ENCODE measurements around the gene SMPD3.

SMPD3 gene

GRCh38 chr16:68400083-68400923, 48.0 kb downstream of the SMPD3 start:
- Mint-ChIP-seq H3K27me3 (no peaks in the 10 kb centered on the region), H3K36me3 (no peaks in the 10 kb centered on the region), H3K9me3 (no peaks in the 10 kb centered on the region), H3K27ac (no peak overlapping the region), H3K4me3 (no peak overlapping the region), H3K4me1 (peaks cover 7% of the 10 kb centered on the region)
- DNase-seq (ENCODE audit: low spot score in 2 of 2) (no peak), ATAC-seq (ENCODE audit: low read depth) (no peak)

GRCh38 chr16:68399456-68399855, 48.9 kb downstream of the SMPD3 start:
- H3K27me3 Mint-ChIP-seq: no peaks in the 10 kb centered on the region
- no peaks in the 10 kb centered on the region for H3K9me3 Mint-ChIP-seq
- no peaks in the 10 kb centered on the region for H3K36me3 Mint-ChIP-seq
- H3K4me3 Mint-ChIP-seq: no peak overlapping the region
- peaks cover 7% of the 10 kb centered on the region for H3K4me1 Mint-ChIP-seq
- no peak overlapping the region for H3K27ac Mint-ChIP-seq
- ATAC-seq (ENCODE audit: low read depth) (no peak), DNase-seq (ENCODE audit: low spot score in 2 of 2) (no peak)

GRCh38 chr16:68397710-68398201, 50.6 kb downstream of the SMPD3 start:
- no peaks in the 10 kb centered on the region for H3K27me3 Mint-ChIP-seq

GRCh38 chr16:68396481-68396880, 51.8 kb downstream of the SMPD3 start:
- ATAC-seq (ENCODE audit: low read depth) (peak; percentile 61), DNase-seq (ENCODE audit: low spot score in 2 of 2) (peak in 1 of 2 donors; percentile 39)
- H3K27ac Mint-ChIP-seq: no peak overlapping the region
- no peaks in the 10 kb centered on the region for H3K9me3 Mint-ChIP-seq
- no peaks in the 10 kb centered on the region for H3K36me3 Mint-ChIP-seq
- no peaks in the 10 kb centered on the region for H3K27me3 Mint-ChIP-seq
- H3K4me1 Mint-ChIP-seq: peaks cover 10% of the 10 kb centered on the region
- no peak overlapping the region for H3K4me3 Mint-ChIP-seq

More at GRCh38 chr16:68397710-68398201, 50.6 kb downstream of the SMPD3 start:
- no peak overlapping the region for H3K4me3 Mint-ChIP-seq
- DNase-seq (ENCODE audit: low spot score in 2 of 2) (no peak), ATAC-seq (ENCODE audit: low read depth) (no peak)
- H3K9me3 Mint-ChIP-seq: no peaks in the 10 kb centered on the region
- no peaks in the 10 kb centered on the region for H3K36me3 Mint-ChIP-seq
- H3K4me1 Mint-ChIP-seq: peaks cover 10% of the 10 kb centered on the region
- H3K27ac Mint-ChIP-seq: no peak overlapping the region

GRCh38 chr16:68395815-68396214, 52.5 kb downstream of the SMPD3 start:
- Mint-ChIP-seq H3K9me3 (no peaks in the 10 kb centered on the region), H3K27ac (no peak overlapping the region), H3K4me1 (peaks cover 12% of the 10 kb centered on the region), H3K36me3 (no peaks in the 10 kb centered on the region), H3K4me3 (no peak overlapping the region), H3K27me3 (no peaks in the 10 kb centered on the region)
- DNase-seq (ENCODE audit: low spot score in 2 of 2): no peak
- no peak for ATAC-seq (ENCODE audit: low read depth)

GRCh38 chr16:68395167-68395786, 53.0 kb downstream of the SMPD3 start:
- DNase-seq (ENCODE audit: low spot score in 2 of 2): no peak
- no peak for ATAC-seq (ENCODE audit: low read depth)
- Mint-ChIP-seq H3K27me3 (no peaks in the 10 kb centered on the region), H3K36me3 (no peaks in the 10 kb centered on the region), H3K4me1 (peaks cover 12% of the 10 kb centered on the region), H3K9me3 (no peaks in the 10 kb centered on the region), H3K27ac (no peak overlapping the region), H3K4me3 (no peak overlapping the region)

- Mint-ChIP-seq H3K27me3 (no peaks in the 10 kb centered on the region), H3K4me1 (peaks cover 12% of the 10 kb centered on the region), H3K9me3 (no peaks in the 10 kb centered on the region), H3K27ac (no peak overlapping the region), H3K36me3 (no peaks in the 10 kb centered on the region), H3K4me3 (no peak overlapping the region)
- ATAC-seq (ENCODE audit: low read depth) (no peak), DNase-seq (ENCODE audit: low spot score in 2 of 2) (no peak)
Measured at GRCh38 chr16:68393333-68393732, 55.0 kb downstream of the SMPD3 start.

- Mint-ChIP-seq H3K27ac (no peak overlapping the region), H3K36me3 (no peaks in the 10 kb centered on the region), H3K4me3 (no peak overlapping the region), H3K9me3 (peaks cover 2% of the 10 kb centered on the region), H3K4me1 (peaks cover 14% of the 10 kb centered on the region), H3K27me3 (no peaks in the 10 kb centered on the region)
- DNase-seq (ENCODE audit: low spot score in 2 of 2) (no peak), ATAC-seq (ENCODE audit: low read depth) (no peak)
Measured at GRCh38 chr16:68389750-68390371, 58.4 kb downstream of the SMPD3 start.

GRCh38 chr16:68389006-68389405, 59.3 kb downstream of the SMPD3 start:
- no peak overlapping the region for H3K4me3 Mint-ChIP-seq
- H3K9me3 Mint-ChIP-seq: peaks cover 2% of the 10 kb centered on the region
- no peaks in the 10 kb centered on the region for H3K27me3 Mint-ChIP-seq
- no peak overlapping the region for H3K27ac Mint-ChIP-seq
- H3K36me3 Mint-ChIP-seq: no peaks in the 10 kb centered on the region
- ATAC-seq (ENCODE audit: low read depth) (no peak), DNase-seq (ENCODE audit: low spot score in 2 of 2) (no peak)
- H3K4me1 Mint-ChIP-seq: peaks cover 20% of the 10 kb centered on the region

- no peaks in the 10 kb centered on the region for H3K27me3 Mint-ChIP-seq
- no peak overlapping the region for H3K4me3 Mint-ChIP-seq
- ATAC-seq (ENCODE audit: low read depth) (no peak), DNase-seq (ENCODE audit: low spot score in 2 of 2) (no peak)
- peaks cover 24% of the 10 kb centered on the region for H3K4me1 Mint-ChIP-seq
- H3K36me3 Mint-ChIP-seq: no peaks in the 10 kb centered on the region
- H3K9me3 Mint-ChIP-seq: peaks cover 2% of the 10 kb centered on the region
- H3K27ac Mint-ChIP-seq: no peak overlapping the region
Measured at GRCh38 chr16:68388124-68388523, 60.2 kb downstream of the SMPD3 start.

- no peaks in the 10 kb centered on the region for H3K27me3 Mint-ChIP-seq
- peak overlapping the region; percentile 28 for H3K27ac Mint-ChIP-seq
- H3K4me1 Mint-ChIP-seq: peaks cover 30% of the 10 kb centered on the region
- no peak overlapping the region for H3K4me3 Mint-ChIP-seq
- ATAC-seq (ENCODE audit: low read depth) (no peak), DNase-seq (ENCODE audit: low spot score in 2 of 2) (no peak)
- H3K36me3 Mint-ChIP-seq: no peaks in the 10 kb centered on the region
- peaks cover 2% of the 10 kb centered on the region for H3K9me3 Mint-ChIP-seq
Measured at GRCh38 chr16:68387301-68387700, 61.0 kb downstream of the SMPD3 start.

GRCh38 chr16:68386628-68387027, 61.7 kb downstream of the SMPD3 start:
- DNase-seq (ENCODE audit: low spot score in 2 of 2) (no peak), ATAC-seq (ENCODE audit: low read depth) (no peak)
- Mint-ChIP-seq H3K4me3 (no peak overlapping the region), H3K27ac (peak overlapping the region; percentile 28), H3K36me3 (no peaks in the 10 kb centered on the region), H3K9me3 (peaks cover 2% of the 10 kb centered on the region), H3K27me3 (no peaks in the 10 kb centered on the region), H3K4me1 (peaks cover 36% of the 10 kb centered on the region)

GRCh38 chr16:68385371-68385770, 62.9 kb downstream of the SMPD3 start:
- H3K4me3 Mint-ChIP-seq: no peak overlapping the region
- no peaks in the 10 kb centered on the region for H3K36me3 Mint-ChIP-seq
- ATAC-seq (ENCODE audit: low read depth): no peak
- peaks cover 44% of the 10 kb centered on the region for H3K4me1 Mint-ChIP-seq
- H3K9me3 Mint-ChIP-seq: peaks cover 2% of the 10 kb centered on the region
- peak overlapping the region; percentile 67 for H3K27ac Mint-ChIP-seq
- H3K27me3 Mint-ChIP-seq: no peaks in the 10 kb centered on the region
- DNase-seq (ENCODE audit: low spot score in 2 of 2): no peak
